HCT116 (cell line): ENCODE results near the gene MTA3. TPM values are rescaled to one million over a fixed set of nuclear protein-coding genes. Genes with fewer than 3 reads are reported as not detected.

ENCODE experiments used
- ATAC-seq: fragments of 200-7000 bp; cut with Tn5 transposase; 2 replicates; pipeline ENCODE4 v1.9.1; 2020; ENCODE audit warnings: mild to moderate bottlenecking, moderate library complexity
- BruUV-seq: library from RNA; stranded (reverse); fragments of 400-500 nt; replicated peaks from 2 replicates; lab custom pipeline; 2021; lab: Mats Ljungman, UMichigan
- CTCF ChIA-PET: fragments of 300-600 bp; sonication (Branson Sonifier 250); formaldehyde crosslinking; loops from one replicate; lab custom pipeline; 2021; ENCODE audit warnings: antibody characterized with exemption; lab: Charles Lee
- POLR2A ChIA-PET: fragments of 300-600, 350-600 bp; sonication (Branson Sonifier 250); formaldehyde crosslinking; loops from one replicate; lab custom pipeline; 2021; ENCODE audit warnings: antibody characterized with exemption; lab: Charles Lee
- RAD21 ChIA-PET, 2 experiments: fragments of 300-600 bp; sonication (Branson Sonifier 250); formaldehyde crosslinking; loops; one replicate each; lab custom pipeline; 2023; ENCODE audit warnings: low total read pairs in 2 of 2; ENCODE audit not compliant: uncharacterized antibody in 2 of 2, unreplicated experiment in 2 of 2, low non-redundant PET in 1 of 2; lab: Charles Lee
- DNase-seq: peaks from one replicate; pipeline ENCODE4 v3.0.0-alpha.2; 2010; ENCODE audit warnings: low read depth, low spot score
- H2AFZ ChIP-seq: fragments of 200-600 bp; shearing (Covaris generic), sonication (generic); 2 replicates; pipeline ENCODE4 v1.6.1; 2017; ENCODE audit warnings: low read depth, mixed run types, mixed read lengths, antibody characterized with exemption, low read length; ENCODE audit not compliant: poor library complexity, severe bottlenecking
- H3K27ac ChIP-seq: 2 replicates; pipeline ENCODE4 v1.5.1; 2012; ENCODE audit warnings: low read depth, low read length
- H3K27me3 ChIP-seq: fragments of 200-600 bp; sonication (generic); 2 replicates; pipeline ENCODE4 v1.6.1; 2016; ENCODE audit warnings: mixed run types, low read length, mixed read lengths; ENCODE audit not compliant: insufficient read depth
- H3K36me3 ChIP-seq, 2 experiments: fragments of 200-500 bp in 1 of 2; fragments of 200-600 bp in 1 of 2; sonication (Bioruptor generic) in 1 of 2; sonication (generic) in 1 of 2; 2 replicates each; pipeline versions ENCODE4 v1.5.1 to v1.6.1; 2014 to 2016; ENCODE audit warnings: low read length in 2 of 2, inconsistent platforms in 1 of 2, mixed read lengths in 1 of 2, mixed run types in 1 of 2; ENCODE audit not compliant: insufficient read depth in 2 of 2, control insufficient read depth in 1 of 2
- H3K4me1 ChIP-seq, 2 experiments: fragments of 200-600 bp in 1 of 2; sonication (generic) in 1 of 2; 2 replicates each; pipeline versions ENCODE4 v1.5.1 to v1.6.1; 2012 to 2017; ENCODE audit warnings: low read length in 2 of 2, inconsistent platforms in 1 of 2, mild to moderate bottlenecking in 1 of 2, mixed read lengths in 1 of 2, mixed run types in 1 of 2, moderate library complexity in 1 of 2; ENCODE audit not compliant: insufficient read depth in 2 of 2, control insufficient read depth in 1 of 2
- H3K4me2 ChIP-seq: fragments of 200-600 bp; sonication (generic); 2 replicates; pipeline ENCODE4 v1.6.1; 2017; ENCODE audit warnings: mixed run types, low read length, mixed read lengths
- H3K4me3 ChIP-seq, 2 experiments: fragments of 200-600 bp in 1 of 2; sonication (generic) in 1 of 2; replicated peaks in 1 of 2; 2 replicates each; pipeline ENCODE4 v1.5.1; 2011 to 2016; ENCODE audit warnings: low read length in 2 of 2, control low read depth in 1 of 2, low read depth in 1 of 2, mild to moderate bottlenecking in 1 of 2, mixed read lengths in 1 of 2, mixed run types in 1 of 2
- H3K79me2 ChIP-seq: fragments of 200-600 bp; sonication (generic); 2 replicates; pipeline ENCODE4 v1.6.1; 2017; ENCODE audit warnings: mild to moderate bottlenecking, mixed run types, low read length, moderate library complexity, mixed read lengths; ENCODE audit not compliant: insufficient read depth
- H3K9ac ChIP-seq: fragments of 200-600 bp; sonication (generic); 2 replicates; pipeline ENCODE4 v1.6.1; 2016; ENCODE audit warnings: low read length, mixed read lengths
- H3K9me2 ChIP-seq: fragments of 200-600 bp; sonication (generic), shearing (Covaris generic); 2 replicates; pipeline ENCODE4 v1.6.1; 2017; ENCODE audit warnings: mixed run types, mild to moderate bottlenecking, moderate library complexity; ENCODE audit not compliant: insufficient read depth
- H3K9me3 ChIP-seq, 2 experiments: fragments of 200-500 bp in 1 of 2; fragments of 200-600 bp in 1 of 2; sonication (Bioruptor generic) in 1 of 2; sonication (generic) in 1 of 2; 2 replicates each; pipeline ENCODE4 v1.6.1; 2014 to 2017; ENCODE audit warnings: low read length in 2 of 2, mixed read lengths in 2 of 2, inconsistent platforms in 1 of 2, low read depth in 1 of 2, mild to moderate bottlenecking in 1 of 2, mixed run types in 1 of 2, moderate library complexity in 1 of 2; ENCODE audit not compliant: control insufficient read depth in 1 of 2, insufficient read depth in 1 of 2
- H4K20me1 ChIP-seq: fragments of 200-600 bp; sonication (generic), shearing (Covaris generic); 2 replicates; pipeline ENCODE4 v1.6.1; 2017; ENCODE audit warnings: mixed run types, mild to moderate bottlenecking, moderate library complexity; ENCODE audit not compliant: insufficient read depth
- EZH2 ChIP-seq: fragments of 200-600 bp; sonication (generic); IDR thresholded peaks from 2 replicates; pipeline ENCODE4 v1.6.1; 2017; ENCODE audit warnings: antibody characterized with exemption, mixed run types
- JUND ChIP-seq: IDR thresholded peaks from 2 replicates; pipeline ENCODE4 v1.6.1; 2012
- POLR2A ChIP-seq: IDR thresholded peaks from 2 replicates; pipeline ENCODE4 v1.7.0; 2011; ENCODE audit warnings: borderline replicate concordance; ENCODE audit not compliant: insufficient read depth, insufficient read length; ENCODE audit errors: extremely low read depth
- RAD21 ChIP-seq: IDR thresholded peaks from 2 replicates; pipeline ENCODE4 v1.6.1; 2012; ENCODE audit warnings: low read depth, mild to moderate bottlenecking
- intact Hi-C: fragments of 100-400 bp; cut with micrococcal nuclease; formaldehyde crosslinking; loops from 2 replicates; pipeline ENCODE4 v1.10.0; 2022
- total RNA-seq: library from RNA; stranded (reverse); gene quantifications from one replicate; pipeline ENCODE4 v1.2.1, GENCODE V29; 2021; ENCODE audit not compliant: unreplicated experiment
- TF ChIP-seq, protein P1 (sequence below), 3 experiments: fragments of 200-600 bp in 1 of 3; sonication (generic) in 1 of 3; IDR thresholded peaks in 2 of 3; conservative IDR thresholded peaks in 1 of 3; 2 replicates each; pipeline ENCODE4 v1.5.1; 2012 to 2017; ENCODE audit warnings: low read depth in 2 of 3, low read length in 2 of 3, antibody characterized with exemption in 1 of 3, borderline replicate concordance in 1 of 3, control low read depth in 1 of 3, mild to moderate bottlenecking in 1 of 3, mixed read lengths in 1 of 3, mixed run types in 1 of 3, moderate library complexity in 1 of 3; ENCODE audit not compliant: insufficient read depth in 1 of 3

MTA3 gene
- total RNA-seq, 1 experiment from 2014 or later = 46.3 TPM

- ATAC-seq (peak; percentile 63), DNase-seq (no peak)
- no peak overlapping the region for H2AFZ ChIP-seq
- peaks cover 15% of the 10 kb centered on the region for H3K79me2 ChIP-seq
- no peaks in the 10 kb centered on the region for H4K20me1 ChIP-seq
- BruUV-seq = no TSS peak
- H3K4me3 ChIP-seq = no peak overlapping the region
- no peaks in the 10 kb centered on the region for H3K36me3 ChIP-seq
- POLR2A ChIA-PET = no interaction called here
- no peaks in the 10 kb centered on the region for H3K27me3 ChIP-seq
- H3K9me3 ChIP-seq = no peaks in the 10 kb centered on the region
- RAD21 ChIA-PET = no interaction called here
- TF ChIP-seq RAD21 (no peak), JUND (no peak), EZH2 (no peak)
- TF ChIP-seq, protein P1, sequence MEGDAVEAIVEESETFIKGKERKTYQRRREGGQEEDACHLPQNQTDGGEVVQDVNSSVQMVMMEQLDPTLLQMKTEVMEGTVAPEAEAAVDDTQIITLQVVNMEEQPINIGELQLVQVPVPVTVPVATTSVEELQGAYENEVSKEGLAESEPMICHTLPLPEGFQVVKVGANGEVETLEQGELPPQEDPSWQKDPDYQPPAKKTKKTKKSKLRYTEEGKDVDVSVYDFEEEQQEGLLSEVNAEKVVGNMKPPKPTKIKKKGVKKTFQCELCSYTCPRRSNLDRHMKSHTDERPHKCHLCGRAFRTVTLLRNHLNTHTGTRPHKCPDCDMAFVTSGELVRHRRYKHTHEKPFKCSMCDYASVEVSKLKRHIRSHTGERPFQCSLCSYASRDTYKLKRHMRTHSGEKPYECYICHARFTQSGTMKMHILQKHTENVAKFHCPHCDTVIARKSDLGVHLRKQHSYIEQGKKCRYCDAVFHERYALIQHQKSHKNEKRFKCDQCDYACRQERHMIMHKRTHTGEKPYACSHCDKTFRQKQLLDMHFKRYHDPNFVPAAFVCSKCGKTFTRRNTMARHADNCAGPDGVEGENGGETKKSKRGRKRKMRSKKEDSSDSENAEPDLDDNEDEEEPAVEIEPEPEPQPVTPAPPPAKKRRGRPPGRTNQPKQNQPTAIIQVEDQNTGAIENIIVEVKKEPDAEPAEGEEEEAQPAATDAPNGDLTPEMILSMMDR (IDR thresholded peaks at IDR 0.05 in 2 of 3, conservative IDR thresholded peaks at IDR 0.05 in 1 of 3; ENCODE audit: borderline replicate concordance in 1 of 3, insufficient read depth in 1 of 3, low read depth in 2 of 3, low read length in 2 of 3) = peak in 1 of 3 experiments; percentile 34; a peak in 2 of 6 replicates
- H3K27ac ChIP-seq = no peak overlapping the region
- no peak overlapping the region for H3K9ac ChIP-seq
- no peaks in the 10 kb centered on the region for H3K9me2 ChIP-seq
- H3K4me2 ChIP-seq = no peak overlapping the region
- no peaks in the 10 kb centered on the region for H3K4me1 ChIP-seq
- CTCF ChIA-PET = no interaction called here
- intact Hi-C loops = no loop called here
Measured at GRCh38 chr2:42598656-42599055, 30.2 kb downstream of the MTA3 start.

DNA sequence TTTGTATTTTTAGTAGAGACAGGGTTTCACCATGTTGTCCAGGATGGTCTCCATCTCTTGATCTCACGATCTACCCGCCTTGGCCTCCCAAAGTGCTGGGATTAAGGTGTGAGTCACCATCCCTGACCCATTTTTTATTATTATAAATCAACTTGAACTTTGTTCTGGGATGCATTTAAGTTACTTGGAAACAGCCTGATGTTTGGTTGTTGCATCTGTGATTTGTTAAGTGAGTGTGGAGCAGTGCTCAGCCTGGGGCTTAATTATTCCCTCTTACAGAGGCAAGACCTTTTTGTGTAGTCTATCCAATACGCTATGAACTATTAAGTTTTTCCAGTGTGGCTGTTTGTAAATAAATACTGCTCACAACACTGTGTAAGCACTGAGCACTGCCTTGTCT lies 32.6 kb downstream of the MTA3 start:
- H3K4me3 ChIP-seq = no peak overlapping the region
- no peak overlapping the region for H3K27ac ChIP-seq
- no peaks in the 10 kb centered on the region for H3K9me3 ChIP-seq
- ChIA-PET RAD21 (no interaction called here), POLR2A (no interaction called here), CTCF (no interaction called here)
- H3K79me2 ChIP-seq = peaks cover 14% of the 10 kb centered on the region
- H3K4me1 ChIP-seq = no peaks in the 10 kb centered on the region
- no peak for TF ChIP-seq POLR2A
- H4K20me1 ChIP-seq = no peaks in the 10 kb centered on the region
- no TSS peak for BruUV-seq
- no peak overlapping the region for H2AFZ ChIP-seq
- no peak overlapping the region for H3K4me2 ChIP-seq
- DNase-seq = no peak
- H3K9ac ChIP-seq = no peak overlapping the region
- H3K36me3 ChIP-seq = no peaks in the 10 kb centered on the region
- no peak for ATAC-seq
- H3K27me3 ChIP-seq = no peaks in the 10 kb centered on the region
- H3K9me2 ChIP-seq = no peaks in the 10 kb centered on the region
- intact Hi-C loops = no loop called here
